ENCODE data around the gene CLNS1A.

DNA sequence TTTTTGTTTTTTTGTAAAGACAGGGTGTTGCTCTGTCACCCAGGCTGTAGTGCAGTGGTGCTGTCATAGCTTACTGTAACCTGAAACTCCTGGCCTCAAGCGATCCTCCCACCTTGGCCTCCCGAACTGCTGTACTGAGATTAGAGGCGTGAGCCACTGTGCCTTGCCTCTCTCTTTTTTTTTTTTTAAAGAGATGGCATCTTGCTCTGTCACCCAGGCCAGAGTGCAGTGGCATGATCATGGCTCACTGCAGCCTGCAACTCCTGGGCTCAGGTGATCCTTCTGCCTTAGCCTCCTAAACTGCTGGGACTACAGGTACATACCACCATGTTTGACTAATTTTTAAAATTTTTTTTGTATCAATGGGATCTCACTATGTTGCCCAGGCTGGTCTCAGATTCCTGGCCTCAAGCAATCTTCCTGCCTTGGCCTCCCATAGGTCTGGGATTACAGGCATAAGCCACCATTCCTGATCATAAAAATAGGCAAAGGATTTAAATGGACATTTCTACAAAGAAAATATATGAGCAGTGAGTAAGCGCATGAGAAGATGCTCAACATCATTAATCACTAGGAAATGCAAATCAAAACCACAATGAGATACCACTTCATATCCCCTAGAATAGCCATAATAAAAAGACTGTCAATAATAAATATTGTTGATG lies 17.3 kb upstream of the CLNS1A start:
- TF ChIP-seq, protein P1, sequence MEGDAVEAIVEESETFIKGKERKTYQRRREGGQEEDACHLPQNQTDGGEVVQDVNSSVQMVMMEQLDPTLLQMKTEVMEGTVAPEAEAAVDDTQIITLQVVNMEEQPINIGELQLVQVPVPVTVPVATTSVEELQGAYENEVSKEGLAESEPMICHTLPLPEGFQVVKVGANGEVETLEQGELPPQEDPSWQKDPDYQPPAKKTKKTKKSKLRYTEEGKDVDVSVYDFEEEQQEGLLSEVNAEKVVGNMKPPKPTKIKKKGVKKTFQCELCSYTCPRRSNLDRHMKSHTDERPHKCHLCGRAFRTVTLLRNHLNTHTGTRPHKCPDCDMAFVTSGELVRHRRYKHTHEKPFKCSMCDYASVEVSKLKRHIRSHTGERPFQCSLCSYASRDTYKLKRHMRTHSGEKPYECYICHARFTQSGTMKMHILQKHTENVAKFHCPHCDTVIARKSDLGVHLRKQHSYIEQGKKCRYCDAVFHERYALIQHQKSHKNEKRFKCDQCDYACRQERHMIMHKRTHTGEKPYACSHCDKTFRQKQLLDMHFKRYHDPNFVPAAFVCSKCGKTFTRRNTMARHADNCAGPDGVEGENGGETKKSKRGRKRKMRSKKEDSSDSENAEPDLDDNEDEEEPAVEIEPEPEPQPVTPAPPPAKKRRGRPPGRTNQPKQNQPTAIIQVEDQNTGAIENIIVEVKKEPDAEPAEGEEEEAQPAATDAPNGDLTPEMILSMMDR (IDR thresholded peaks at IDR 0.05), result no peak
- TF ChIP-seq POLR2A (IDR thresholded peaks at IDR 0.05), result no peak
